Activated naive CD4-positive, alpha-beta T cell treated with anti-CD3 and anti-CD28 coated beads, Interleukin-2, amount 50 U/mL, for 72 hours (primary cell): Measurements from ENCODE around the gene BYSL. TPM values are rescaled to one million over a fixed set of nuclear protein-coding genes. Genes with fewer than 3 reads are reported as not detected.

Source experiments
- ATAC-seq, 2 donors: fragments of 150-1000 bp; cut with Tn5 transposase; 2 replicates each; pipeline ENCODE4 v1.10.0; 2021; ENCODE audit warnings: mild to moderate bottlenecking in 2 of 2, moderate library complexity in 2 of 2
- DNase-seq, 2 donors: peaks; one replicate each; pipeline ENCODE4 v3.0.0; 2021 to 2022; ENCODE audit warnings: low spot score in 2 of 2
- H3K27ac Mint-ChIP-seq, 2 donors: one replicate each; pipeline ENCODE4 v1.8.0; 2022; ENCODE audit warnings: mild to moderate bottlenecking in 2 of 2, mixed read lengths in 2 of 2
- H3K36me3 Mint-ChIP-seq, 2 donors: one replicate each; pipeline ENCODE4 v1.8.0; 2022; ENCODE audit warnings: mixed read lengths in 2 of 2
- H3K9me3 Mint-ChIP-seq, 2 donors: one replicate each; pipeline ENCODE4 v1.8.0; 2022; ENCODE audit warnings: mixed read lengths in 2 of 2
- total RNA-seq, 2 donors: library from RNA; stranded (reverse); gene quantifications; one replicate each; pipeline ENCODE4 v1.2.3, GENCODE V29; 2022

The BYSL gene
- total RNA-seq, 2 donors from 2014 or later: 38.1 to 47.6 TPM

- no peak for DNase-seq
- ATAC-seq: no peak
- Mint-ChIP-seq H3K36me3 (peaks cover 12 to 41% of the 10 kb centered on the region in 2 donors), H3K27ac (peak overlapping the region; percentile 44 to 54), H3K9me3 (peaks cover 0 to 6% of the 10 kb centered on the region in 2 donors)
Observed at GRCh38 chr6:41955412-41955811, 34.1 kb downstream of the BYSL start.

GRCh38 chr6:41957117-41957516, 35.8 kb downstream of the BYSL start:
- Mint-ChIP-seq H3K9me3 (peaks cover 7 to 12% of the 10 kb centered on the region in 2 donors), H3K27ac (peak overlapping the region; percentile 96 to 99), H3K36me3 (peaks cover 19 to 54% of the 10 kb centered on the region in 2 donors)
- DNase-seq (no peak), ATAC-seq (no peak)

- ATAC-seq (peak; percentile 88 to 89), DNase-seq (no peak)
- peak overlapping the region; percentile 96 to 99 for H3K27ac Mint-ChIP-seq
- H3K36me3 Mint-ChIP-seq: peaks cover 23 to 60% of the 10 kb centered on the region in 2 donors
- H3K9me3 Mint-ChIP-seq: peaks cover 11 to 16% of the 10 kb centered on the region in 2 donors
Observed at GRCh38 chr6:41958022-41958856, 36.9 kb downstream of the BYSL start.

GRCh38 chr6:41960028-41960427, 38.7 kb downstream of the BYSL start:
- ATAC-seq: no peak
- no peak for DNase-seq
- H3K36me3 Mint-ChIP-seq: peaks cover 20 to 52% of the 10 kb centered on the region in 2 donors

GRCh38 chr6:41963371-41963770, 42.1 kb downstream of the BYSL start:
- ATAC-seq (peak in 1 of 2 donors; percentile 12), DNase-seq (peak in 1 of 2 donors; percentile 51)
- peaks cover 20 to 40% of the 10 kb centered on the region in 2 donors for H3K36me3 Mint-ChIP-seq
- H3K9me3 Mint-ChIP-seq: peaks cover 11 to 16% of the 10 kb centered on the region in 2 donors
- peak overlapping the region; percentile 75 to 83 for H3K27ac Mint-ChIP-seq

More at GRCh38 chr6:41960028-41960427, 38.7 kb downstream of the BYSL start:
- Mint-ChIP-seq H3K9me3 (peaks cover 11 to 16% of the 10 kb centered on the region in 2 donors), H3K27ac (peak overlapping the region; percentile 86 to 99)

GRCh38 chr6:41964201-41964887, 43.0 kb downstream of the BYSL start:
- ATAC-seq: peak; percentile 25 to 61
- peak in 1 of 2 donors; percentile 49 for DNase-seq
- Mint-ChIP-seq H3K36me3 (peaks cover 13 to 31% of the 10 kb centered on the region in 2 donors), H3K27ac (peak overlapping the region; percentile 2 to 83), H3K9me3 (peaks cover 9 to 11% of the 10 kb centered on the region in 2 donors)

GRCh38 chr6:41965429-41966213, 44.3 kb downstream of the BYSL start:
- ATAC-seq (no peak), DNase-seq (peak in 1 of 2 donors; percentile 31)
- Mint-ChIP-seq H3K27ac (peak overlapping the region in 1 of 2 donors; percentile 38), H3K36me3 (peaks cover 13 to 19% of the 10 kb centered on the region in 2 donors), H3K9me3 (peaks cover 9 to 11% of the 10 kb centered on the region in 2 donors)

GRCh38 chr6:41966214-41966920, 45.1 kb downstream of the BYSL start:
- Mint-ChIP-seq H3K36me3 (peaks cover 13 to 15% of the 10 kb centered on the region in 2 donors), H3K9me3 (peaks cover 9 to 11% of the 10 kb centered on the region in 2 donors), H3K27ac (peak overlapping the region; percentile 33 to 95)
- ATAC-seq (no peak), DNase-seq (no peak)

GRCh38 chr6:41966961-41967311, 45.6 kb downstream of the BYSL start:
- peaks cover 4 to 5% of the 10 kb centered on the region in 2 donors for H3K9me3 Mint-ChIP-seq
- peaks cover 7 to 9% of the 10 kb centered on the region in 2 donors for H3K36me3 Mint-ChIP-seq
- ATAC-seq (no peak), DNase-seq (no peak)
- peak overlapping the region; percentile 40 to 95 for H3K27ac Mint-ChIP-seq

GRCh38 chr6:41967312-41968287, 46.3 kb downstream of the BYSL start:
- Mint-ChIP-seq H3K9me3 (peaks cover 4% of the 10 kb centered on the region in 2 donors), H3K36me3 (peaks cover 5 to 7% of the 10 kb centered on the region in 2 donors), H3K27ac (peak overlapping the region; percentile 89 to 95)
- DNase-seq (no peak), ATAC-seq (peak in 1 of 2 donors; percentile 10)

- peak in 1 of 2 donors; percentile 68 for DNase-seq
- Mint-ChIP-seq H3K27ac (peak overlapping the region; percentile 84 to 95), H3K9me3 (no peaks in the 10 kb centered on the region), H3K36me3 (peaks cover 4 to 16% of the 10 kb centered on the region in 2 donors)
- ATAC-seq: peak; percentile 90 to 93
Observed at GRCh38 chr6:41970436-41970846, 49.1 kb downstream of the BYSL start.

- Mint-ChIP-seq H3K27ac (peak overlapping the region in 1 of 2 donors; percentile 95), H3K36me3 (peaks cover 4 to 19% of the 10 kb centered on the region in 2 donors), H3K9me3 (no peaks in the 10 kb centered on the region)
- peak in 1 of 2 donors; percentile 23 for DNase-seq
- ATAC-seq: no peak
Observed at GRCh38 chr6:41972826-41973225, 51.5 kb downstream of the BYSL start.

GRCh38 chr6:41974281-41974825, 53.1 kb downstream of the BYSL start:
- Mint-ChIP-seq H3K36me3 (peaks cover 4 to 19% of the 10 kb centered on the region in 2 donors), H3K9me3 (no peaks in the 10 kb centered on the region), H3K27ac (peak overlapping the region; percentile 44 to 96)
- no peak for ATAC-seq
- DNase-seq: peak in 1 of 2 donors; percentile 51

- peaks cover 4 to 19% of the 10 kb centered on the region in 2 donors for H3K36me3 Mint-ChIP-seq
- DNase-seq (peak in 1 of 2 donors; percentile 55), ATAC-seq (no peak)
- peak overlapping the region; percentile 96 to 98 for H3K27ac Mint-ChIP-seq
- no peaks in the 10 kb centered on the region for H3K9me3 Mint-ChIP-seq
Observed at GRCh38 chr6:41975276-41975675, 54.0 kb downstream of the BYSL start.
